B cell (primary cell): ENCODE results near the gene MTHFD1L. TPM values are rescaled to one million over a fixed set of nuclear protein-coding genes. Genes with fewer than 3 reads are reported as not detected.

Source experiments
- ATAC-seq: fragments of 200-7000 bp; cut with Tn5 transposase; one replicate; pipeline ENCODE4 v1.10.0; 2021; ENCODE audit warnings: low read depth, mild to moderate bottlenecking, moderate number of reproducible peaks, moderate library complexity
- CTCF ChIA-PET: fragments of 350-600 bp; sonication (Branson Sonifier 250); formaldehyde crosslinking; loops from one replicate; lab custom pipeline; 2021; ENCODE audit warnings: antibody characterized with exemption, inconsistent platforms; lab: Charles Lee
- POLR2A ChIA-PET: fragments of 350-600 bp; sonication (Branson Sonifier 250); formaldehyde crosslinking; loops from one replicate; lab custom pipeline; 2021; ENCODE audit warnings: antibody characterized with exemption; lab: Charles Lee
- DNase-seq: peaks from one replicate; pipeline ENCODE4 v3.0.0; 2013
- H2AFZ ChIP-seq: 2 replicates; pipeline ENCODE4 v1.6.1; 2012; ENCODE audit warnings: mild to moderate bottlenecking, low read depth, low read length; ENCODE audit not compliant: insufficient read depth, poor library complexity, severe bottlenecking
- H3K27ac ChIP-seq, 2 donors: 1 replicate in 1 of 2; 2 replicates in 1 of 2; pipeline ENCODE4 v1.5.1; 2012 to 2013; ENCODE audit warnings: low read length in 2 of 2, mild to moderate bottlenecking in 2 of 2, moderate library complexity in 1 of 2
- H3K27me3 ChIP-seq, 4 experiments: fragments of 200-600 bp in 1 of 4; sonication (generic) in 1 of 4; replicated peaks in 1 of 4; 1 replicate in 2 of 4; 2 replicates in 2 of 4; pipeline versions ENCODE4 v1.6.1 to v1.7.0; 2013 to 2016; ENCODE audit warnings: low read length in 3 of 4, mild to moderate bottlenecking in 2 of 4, mixed read lengths in 1 of 4, moderate library complexity in 1 of 4; ENCODE audit not compliant: insufficient read depth in 4 of 4, control insufficient read depth in 3 of 4; ENCODE audit errors: control extremely low read depth in 1 of 4
- H3K36me3 ChIP-seq, 2 experiments: replicated peaks in 1 of 2; 1 replicate in 1 of 2; 2 replicates in 1 of 2; pipeline versions ENCODE4 v1.6.1 to v1.7.1; 2013; ENCODE audit warnings: low read length in 1 of 2; ENCODE audit not compliant: insufficient read depth in 2 of 2, control insufficient read depth in 1 of 2; ENCODE audit errors: control extremely low read depth in 1 of 2, extremely low read depth in 1 of 2
- H3K4me1 ChIP-seq, 2 donors: fragments of 200-600 bp in 1 of 2; sonication (generic) in 1 of 2; 1 replicate in 1 of 2; 2 replicates in 1 of 2; pipeline versions ENCODE4 v1.5.1 to v1.6.1; 2013 to 2017; ENCODE audit warnings: low read length in 2 of 2; ENCODE audit not compliant: control insufficient read depth in 2 of 2, insufficient read depth in 2 of 2
- H3K4me2 ChIP-seq: replicated peaks from 2 replicates; pipeline ENCODE3; 2012; ENCODE audit warnings: mild to moderate bottlenecking, low read depth, low read length; ENCODE audit not compliant: poor library complexity, severe bottlenecking
- H3K4me3 ChIP-seq, 5 experiments: fragments of 200-600 bp in 1 of 5; sonication (generic) in 1 of 5; 1 replicate in 3 of 5; 2 replicates in 2 of 5; pipeline versions ENCODE4 v1.5.1 to v1.7.0; 2011 to 2016; ENCODE audit warnings: low read length in 4 of 5, mild to moderate bottlenecking in 4 of 5, low read depth in 2 of 5, control low read depth in 1 of 5, moderate library complexity in 1 of 5; ENCODE audit not compliant: insufficient read depth in 1 of 5; ENCODE audit errors: control extremely low read depth in 1 of 5, extremely low read depth in 1 of 5
- H3K79me2 ChIP-seq: fragments of 200-600 bp; sonication (generic); one replicate; pipeline ENCODE4 v1.6.0; 2016; ENCODE audit warnings: low read length; ENCODE audit not compliant: control insufficient read depth, insufficient read depth
- H3K9ac ChIP-seq: fragments of 200-600 bp; sonication (generic); 2 replicates; pipeline ENCODE4 v1.6.1; 2017; ENCODE audit warnings: mild to moderate bottlenecking, low read length, moderate library complexity
- H3K9me3 ChIP-seq, 3 donors: one replicate each; pipeline versions ENCODE4 v1.6.1 to v1.7.1; 2013; ENCODE audit warnings: low read length in 2 of 3; ENCODE audit not compliant: control insufficient read depth in 2 of 3, insufficient read depth in 1 of 3; ENCODE audit errors: control extremely low read depth in 1 of 3
- H4K20me1 ChIP-seq: 2 replicates; pipeline ENCODE4 v1.6.0; 2012; ENCODE audit warnings: mild to moderate bottlenecking, low read length; ENCODE audit not compliant: insufficient read depth, control insufficient read depth, poor library complexity, severe bottlenecking
- H3K27ac Mint-ChIP-seq: one replicate; pipeline ENCODE4 v1.8.0; 2021; ENCODE audit warnings: mixed read lengths
- H3K27me3 Mint-ChIP-seq: one replicate; pipeline ENCODE4 v1.8.0; 2021; ENCODE audit warnings: mixed read lengths
- H3K4me1 Mint-ChIP-seq: one replicate; pipeline ENCODE4 v1.8.0; 2021; ENCODE audit warnings: mixed read lengths
- H3K4me3 Mint-ChIP-seq: one replicate; pipeline ENCODE4 v1.8.0; 2021; ENCODE audit warnings: mixed read lengths
- H3K9me3 Mint-ChIP-seq: one replicate; pipeline ENCODE4 v1.8.0; 2022; ENCODE audit warnings: mixed read lengths; ENCODE audit not compliant: insufficient read depth
- CTCF ChIP-seq: fragments of 200-600 bp; IDR thresholded peaks from one replicate; pipeline ENCODE4 v1.8.0; 2022; ENCODE audit warnings: antibody characterized with exemption, mild to moderate bottlenecking
- EZH2 ChIP-seq: IDR thresholded peaks from 2 replicates; pipeline ENCODE4 v1.6.1; 2012; ENCODE audit warnings: borderline replicate concordance, low read depth, mild to moderate bottlenecking, moderate library complexity, low read length; ENCODE audit not compliant: insufficient read depth, poor library complexity, severe bottlenecking
- WGBS: methylation state at CpG from one replicate; pipeline ENCODE4 v1.1.5; 2013; ENCODE audit warnings: missing lambda C conversion rate; ENCODE audit not compliant: insufficient coverage; 5-methylcytosine and 5-hydroxymethylcytosine counted together
- intact Hi-C: fragments of 100-400 bp; cut with micrococcal nuclease; formaldehyde crosslinking; loops from one replicate; pipeline ENCODE4 v1.10.0; 2022
- polyA plus RNA-seq: library from polyadenylated mRNA; depleted of rRNA; stranded (reverse); fragments of >200 nt; gene quantifications from 2 replicates; pipeline ENCODE4 v1.2.3, GENCODE V29; 2012
- total RNA-seq, 2 donors: library from RNA; stranded (reverse); fragments of 120-200 nt in 1 of 2; gene quantifications; 1 replicate in 1 of 2; 2 replicates in 1 of 2; pipeline versions ENCODE4 v1.2.3 to v1.2.4, GENCODE V29; 2013 to 2022

Gene MTHFD1L
- total and polyA plus RNA-seq, 2 donors (not counting 1 experiment from before 2014, with no cell fraction given), result 2.9 to 16.1 TPM

DNA sequence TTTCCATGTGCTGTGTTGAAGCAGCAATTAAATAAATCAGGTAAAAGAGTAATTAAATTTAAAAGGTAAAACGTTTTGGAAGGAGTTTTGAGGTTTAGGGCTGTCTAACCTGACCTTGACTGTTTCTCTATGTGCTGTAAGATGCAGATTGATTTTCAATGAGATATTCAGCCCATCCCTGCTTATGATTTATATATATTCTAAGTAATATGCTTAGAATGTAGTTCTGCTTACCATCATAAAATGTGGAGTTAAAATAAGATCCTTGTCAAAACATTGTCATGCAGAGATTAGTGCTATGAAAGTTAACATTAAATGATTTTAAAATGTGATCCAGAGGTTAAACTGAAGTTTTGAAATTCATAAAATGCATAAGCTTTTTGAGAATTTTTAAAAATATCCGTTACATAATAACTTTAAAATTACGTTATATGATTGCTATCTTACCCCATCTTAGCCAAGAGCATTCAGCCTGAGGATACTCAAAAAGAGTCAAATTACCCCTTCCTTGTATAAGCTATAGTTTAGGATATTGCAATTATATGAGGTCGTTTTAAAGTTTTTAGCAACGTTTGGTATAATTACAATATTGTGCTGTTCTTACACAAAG lies 122.5 kb downstream of the MTHFD1L start:
- Histone ChIP-seq H3K4me3 (no peak overlapping the region), H3K4me1 (no peaks in the 10 kb centered on the region), H3K27me3 (no peaks in the 10 kb centered on the region), H3K9me3 (no peaks in the 10 kb centered on the region), H4K20me1 (no peaks in the 10 kb centered on the region), H3K9ac (no peak overlapping the region), H3K79me2 (no peaks in the 10 kb centered on the region), H2AFZ (no peak overlapping the region), H3K36me3 (no peaks in the 10 kb centered on the region), H3K4me2 (no peak overlapping the region), H3K27ac (no peak overlapping the region)
- no peak for DNase-seq
- POLR2A ChIA-PET, result no interaction called here
- H3K9me3 Mint-ChIP-seq, result no peaks in the 10 kb centered on the region
- no peak overlapping the region for H3K27ac Mint-ChIP-seq
- CTCF ChIA-PET, result no interaction called here
- H3K4me1 Mint-ChIP-seq, result peaks cover 2% of the 10 kb centered on the region
- TF ChIP-seq CTCF, result no peak
- no peak for TF ChIP-seq EZH2
- ATAC-seq, result no peak
- intact Hi-C loops, result no loop called here
- no CpG with 5 or more reads among the region's 5 CpGs for WGBS
- H3K27me3 Mint-ChIP-seq, result no peaks in the 10 kb centered on the region
- no peak overlapping the region for H3K4me3 Mint-ChIP-seq

- no peaks in the 10 kb centered on the region for H3K4me1 Mint-ChIP-seq
- Histone ChIP-seq H3K79me2 (no peaks in the 10 kb centered on the region), H3K36me3 (peaks cover 2% of the 10 kb centered on the region in 2 experiments), H3K27me3 (no peaks in the 10 kb centered on the region), H3K4me1 (no peaks in the 10 kb centered on the region), H2AFZ (no peak overlapping the region), H4K20me1 (no peaks in the 10 kb centered on the region), H3K27ac (no peak overlapping the region), H3K9me3 (no peaks in the 10 kb centered on the region), H3K4me2 (no peak overlapping the region), H3K9ac (no peak overlapping the region), H3K4me3 (no peak overlapping the region)
- DNase-seq (no peak), ATAC-seq (no peak)
- no peak overlapping the region for H3K27ac Mint-ChIP-seq
- TF ChIP-seq CTCF (no peak), EZH2 (no peak)
- ChIA-PET POLR2A (no interaction called here), CTCF (no interaction called here)
- H3K9me3 Mint-ChIP-seq, result peaks cover 3% of the 10 kb centered on the region
- no peaks in the 10 kb centered on the region for H3K27me3 Mint-ChIP-seq
- intact Hi-C loops, result no loop called here
- no peak overlapping the region for H3K4me3 Mint-ChIP-seq
- WGBS, result 73% methylated on average over 3 of the region's 3 CpGs
Observed at GRCh38 chr6:150991487-150991886, 126.0 kb downstream of the MTHFD1L start.
